Endothelial cell of umbilical vein (primary cell): ENCODE data around the gene PEX7. TPM values are rescaled to one million over a fixed set of nuclear protein-coding genes. Genes with fewer than 3 reads are reported as not detected.
A peak's percentile ranks its signal among the peaks of the same experiment; 100 is the strongest.

Source experiments
- BruUV-seq: library from RNA; stranded (reverse); fragments of 400-500 nt; replicated peaks from 2 replicates; lab custom pipeline; 2021; lab: Mats Ljungman, UMichigan
- CTCF ChIA-PET: fragments of 300-600, 350-600 bp; sonication (Branson Sonifier 250); formaldehyde crosslinking; loops from one replicate; lab custom pipeline; 2021; ENCODE audit warnings: antibody characterized with exemption, inconsistent platforms; lab: Charles Lee
- POLR2A ChIA-PET: fragments of 300-600, 350-600 bp; sonication (Branson Sonifier 250); formaldehyde crosslinking; loops from one replicate; lab custom pipeline; 2021; ENCODE audit warnings: antibody characterized with exemption, inconsistent platforms; lab: Charles Lee
- DNase-seq: peaks from one replicate; pipeline ENCODE4 v3.0.0-alpha.2; 2011; ENCODE audit warnings: low read depth, low spot score
- FAIRE-seq: peaks from 2 replicates; lab custom pipeline; 2011; peaks lifted over from hg19 to GRCh38; lab: Jason Lieb, UNC
- H2AFZ ChIP-seq: 2 replicates; pipeline ENCODE4 v1.6.0; 2012; ENCODE audit warnings: low read depth, low read length, control low read depth, inconsistent platforms
- H3K27ac ChIP-seq: 2 replicates; pipeline ENCODE4 v1.5.1; 2011; ENCODE audit warnings: low read depth, mild to moderate bottlenecking, control low read depth, low read length, moderate library complexity; ENCODE audit not compliant: insufficient read depth
- H3K27me3 ChIP-seq, 2 experiments: 2 replicates each; pipeline versions ENCODE4 v1.6.0 to v1.6.1; 2011; ENCODE audit warnings: low read length in 2 of 2, mixed read lengths in 1 of 2; ENCODE audit not compliant: control insufficient read depth in 2 of 2, insufficient read depth in 2 of 2
- H3K36me3 ChIP-seq, 2 experiments: 2 replicates in 1 of 2; 3 replicates in 1 of 2; pipeline ENCODE4 v1.5.1; 2011; ENCODE audit warnings: low read length in 2 of 2, mild to moderate bottlenecking in 1 of 2, moderate library complexity in 1 of 2; ENCODE audit not compliant: control insufficient read depth in 2 of 2, insufficient read depth in 2 of 2; ENCODE audit errors: extremely low read depth in 1 of 2
- H3K4me1 ChIP-seq: 3 replicates; pipeline ENCODE4 v1.5.1; 2011; ENCODE audit warnings: mild to moderate bottlenecking, low read length; ENCODE audit not compliant: control insufficient read depth, insufficient read depth; ENCODE audit errors: extremely low read depth
- H3K4me2 ChIP-seq: 2 replicates; pipeline ENCODE4 v1.6.1; 2011; ENCODE audit warnings: low read length, control low read depth, mixed read lengths; ENCODE audit not compliant: insufficient read depth
- H3K4me3 ChIP-seq, 3 experiments: fragments of 200-600 bp in 1 of 3; sonication (generic), shearing (Covaris generic) in 1 of 3; replicated peaks in 1 of 3; 2 replicates each; pipeline ENCODE4 v1.5.1; 2011 to 2016; ENCODE audit warnings: control low read depth in 3 of 3, low read length in 3 of 3, mild to moderate bottlenecking in 2 of 3, inconsistent platforms in 1 of 3, low read depth in 1 of 3, moderate library complexity in 1 of 3; ENCODE audit not compliant: insufficient read depth in 1 of 3
- H3K79me2 ChIP-seq: 2 replicates; pipeline ENCODE4 v1.6.0; 2012; ENCODE audit warnings: low read length, inconsistent platforms; ENCODE audit not compliant: control insufficient read depth, insufficient read depth
- H3K9ac ChIP-seq: replicated peaks from 2 replicates; pipeline ENCODE3; 2011; ENCODE audit warnings: low read length, control low read depth; ENCODE audit not compliant: insufficient read depth; ENCODE audit errors: extremely low read depth
- H3K9me1 ChIP-seq: replicated peaks from 3 replicates; pipeline ENCODE4 v1.6.0; 2011; ENCODE audit warnings: mild to moderate bottlenecking, low read length; ENCODE audit not compliant: control insufficient read depth, insufficient read depth; ENCODE audit errors: extremely low read depth
- H3K9me3 ChIP-seq: replicated peaks from 2 replicates; pipeline ENCODE4 v1.5.1; 2012; ENCODE audit warnings: low read length, inconsistent platforms; ENCODE audit not compliant: control insufficient read depth, insufficient read depth
- H4K20me1 ChIP-seq: replicated peaks from 2 replicates; pipeline ENCODE3; 2011; ENCODE audit warnings: mild to moderate bottlenecking, low read length; ENCODE audit not compliant: control insufficient read depth, insufficient read depth; ENCODE audit errors: extremely low read depth
- CTCF ChIP-seq, 2 donors: IDR thresholded peaks; 1 replicate in 1 of 2; 2 replicates in 1 of 2; pipeline ENCODE4 v1.5.1; 2011; ENCODE audit warnings: low read length in 2 of 2, mild to moderate bottlenecking in 2 of 2, moderate library complexity in 2 of 2, control low read depth in 1 of 2, inconsistent platforms in 1 of 2, low read depth in 1 of 2; ENCODE audit not compliant: insufficient read depth in 1 of 2; ENCODE audit errors: extremely low read depth in 1 of 2
- EZH2 ChIP-seq: IDR thresholded peaks from 2 replicates; pipeline ENCODE4 v1.6.1; 2012; ENCODE audit warnings: borderline replicate concordance, low read depth, mild to moderate bottlenecking, moderate library complexity, low read length, inconsistent platforms; ENCODE audit not compliant: severe bottlenecking
- FOS ChIP-seq: IDR thresholded peaks from 2 replicates; pipeline ENCODE4 v1.6.1; 2011; ENCODE audit warnings: mild to moderate bottlenecking, low read length, moderate library complexity, borderline replicate concordance; ENCODE audit not compliant: insufficient read depth
- GATA2 ChIP-seq: IDR thresholded peaks from 2 replicates; pipeline ENCODE4 v1.7.0; 2011; ENCODE audit warnings: low read depth, mild to moderate bottlenecking, moderate library complexity, mixed read lengths, low read length; ENCODE audit not compliant: insufficient read length, insufficient read depth
- JUN ChIP-seq: IDR thresholded peaks from 2 replicates; pipeline ENCODE4 v1.6.1; 2011; ENCODE audit warnings: borderline replicate concordance, low read depth; ENCODE audit not compliant: insufficient read length, insufficient read depth
- MAX ChIP-seq: IDR thresholded peaks from 2 replicates; pipeline ENCODE4 v1.6.1; 2011; ENCODE audit not compliant: insufficient read depth, insufficient read length
- MYC ChIP-seq: IDR thresholded peaks from one replicate; pipeline ENCODE4 v1.6.1; 2011; ENCODE audit warnings: mild to moderate bottlenecking, low read depth, low read length
- POLR2A ChIP-seq: IDR thresholded peaks from 2 replicates; pipeline ENCODE4 v1.6.1; 2012; ENCODE audit warnings: low read depth, mild to moderate bottlenecking, control low read depth, low read length
- POLR2AphosphoS5 ChIP-seq: IDR thresholded peaks from 2 replicates; pipeline ENCODE4 v1.6.1; 2012; ENCODE audit warnings: low read depth, mild to moderate bottlenecking, control low read depth, low read length, moderate library complexity; ENCODE audit not compliant: insufficient read depth
- dilution Hi-C: fragments of 300-500 bp; cut with MboI; formaldehyde crosslinking; loops from one replicate; pipeline ENCODE4 v1.15.0; 2019; ENCODE audit warnings: low sequenced_read_pairs; ENCODE audit not compliant: extremely low pct_ligation_motif_present
- intact Hi-C: fragments of 100-400 bp; cut with micrococcal nuclease; formaldehyde crosslinking; loops from one replicate; pipeline ENCODE4 v1.10.0; 2022
- polyA plus RNA-seq, 4 experiments: library from polyadenylated mRNA; depleted of rRNA in 3 of 4; stranded (reverse) in 3 of 4; unstranded in 1 of 4; fragments of >200 nt; gene quantifications; 2 replicates each; pipeline versions ENCODE4 v1.2.1 to v1.2.3, GENCODE V29; 2011 to 2012; ENCODE audit warnings: missing spikeins in 1 of 4
- total RNA-seq: library from RNA; stranded (reverse); gene quantifications from 2 replicates; pipeline ENCODE4 v1.2.3, GENCODE V29; 2021

The PEX7 gene
- total and polyA plus RNA-seq, 2 donors (not counting 3 experiments of a cell fraction or from before 2014, with no cell fraction given), result 3.7 to 5.7 TPM

- Histone ChIP-seq H3K9me1 (no peaks in the 10 kb centered on the region), H2AFZ (no peak overlapping the region), H3K79me2 (no peaks in the 10 kb centered on the region), H3K27ac (no peak overlapping the region), H3K27me3 (no peaks in the 10 kb centered on the region), H3K36me3 (no peaks in the 10 kb centered on the region), H3K4me1 (peaks cover 3% of the 10 kb centered on the region), H3K4me2 (no peak overlapping the region), H3K9me3 (no peaks in the 10 kb centered on the region), H3K9ac (no peak overlapping the region), H4K20me1 (no peaks in the 10 kb centered on the region), H3K4me3 (no peak overlapping the region)
- intact Hi-C loops, result no loop called here
- BruUV-seq, result no TSS peak
- no peak for FAIRE-seq
- TF ChIP-seq MAX (no peak), JUN (no peak), EZH2 (no peak), POLR2A (no peak), POLR2AphosphoS5 (no peak), MYC (no peak), GATA2 (no peak), FOS (no peak), CTCF (IDR thresholded peaks at IDR 0.05; ENCODE audit: extremely low read depth in 1 of 2, insufficient read depth in 1 of 2, low read depth in 1 of 2, low read length in 2 of 2) (no peak)
- dilution Hi-C loops, result no loop called here
- ChIA-PET POLR2A (no interaction called here), CTCF (interaction anchor here (0.7 to 1.2 kb wide), 2 partner anchors 13 to 249 kb away, joined by 3 read pairs; no protein-coding TSS in a partner anchor)
- peak; percentile 7 for DNase-seq
Measured at GRCh38 chr6:136893187-136893586, 70.8 kb downstream of the PEX7 start.
